Measurements from ENCODE around the gene HLA-E.
"Not testable (repeated sequence)": the region's sequence is repeated elsewhere in the genome, so short reads cannot be mapped to it uniquely, and the experiment has no call there.

- TF ChIP-seq, protein P1, sequence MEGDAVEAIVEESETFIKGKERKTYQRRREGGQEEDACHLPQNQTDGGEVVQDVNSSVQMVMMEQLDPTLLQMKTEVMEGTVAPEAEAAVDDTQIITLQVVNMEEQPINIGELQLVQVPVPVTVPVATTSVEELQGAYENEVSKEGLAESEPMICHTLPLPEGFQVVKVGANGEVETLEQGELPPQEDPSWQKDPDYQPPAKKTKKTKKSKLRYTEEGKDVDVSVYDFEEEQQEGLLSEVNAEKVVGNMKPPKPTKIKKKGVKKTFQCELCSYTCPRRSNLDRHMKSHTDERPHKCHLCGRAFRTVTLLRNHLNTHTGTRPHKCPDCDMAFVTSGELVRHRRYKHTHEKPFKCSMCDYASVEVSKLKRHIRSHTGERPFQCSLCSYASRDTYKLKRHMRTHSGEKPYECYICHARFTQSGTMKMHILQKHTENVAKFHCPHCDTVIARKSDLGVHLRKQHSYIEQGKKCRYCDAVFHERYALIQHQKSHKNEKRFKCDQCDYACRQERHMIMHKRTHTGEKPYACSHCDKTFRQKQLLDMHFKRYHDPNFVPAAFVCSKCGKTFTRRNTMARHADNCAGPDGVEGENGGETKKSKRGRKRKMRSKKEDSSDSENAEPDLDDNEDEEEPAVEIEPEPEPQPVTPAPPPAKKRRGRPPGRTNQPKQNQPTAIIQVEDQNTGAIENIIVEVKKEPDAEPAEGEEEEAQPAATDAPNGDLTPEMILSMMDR (conservative IDR thresholded peaks at IDR 0.05; ENCODE audit: low read length): not testable (repeated sequence)
- not testable (repeated sequence) for TF ChIP-seq EZH2phosphoT487 (IDR thresholded peaks at IDR 0.05; ENCODE audit: borderline replicate concordance)
Observed at GRCh38 chr6:30495060-30495459, 5.8 kb downstream of the HLA-E start.

Data from Loucy (cell line).